Measurements from ENCODE around the gene ATG4D. TPM values are rescaled to one million over a fixed set of nuclear protein-coding genes. Genes with fewer than 3 reads are reported as not detected.

The ATG4D gene
- total and polyA plus RNA-seq, 2 of the 4 experiments (the other 2 are of a cell fraction) = 8.2 to 21.8 TPM

- peak overlapping the region; percentile 51; the same call in 1 of the 2 replicates for H3K23ac ChIP-seq (ENCODE audit: low read depth, low read length)
- H3K14ac ChIP-seq (replicated peaks; ENCODE audit: low read depth, low read length) = peak overlapping the region; percentile 66; the same call in 1 of the 2 replicates
- H2BK15ac ChIP-seq (ENCODE audit: low read depth, low read length) = no peak overlapping the region
- no TSS peak for BruUV-seq (replicated peaks)
- H4K20me1 ChIP-seq (ENCODE audit: insufficient read depth, low read length) = peaks cover 10% of the 10 kb centered on the region
- no peak overlapping the region; the same call in 1 of the 2 replicates for H4K91ac ChIP-seq (ENCODE audit: insufficient read depth, low read depth, low read length)
- DNase-seq (no peak), ATAC-seq (ENCODE audit: low read depth) (peak; percentile 6)
- peak overlapping the region; percentile 97 for H2AK9ac ChIP-seq (replicated peaks; ENCODE audit: low read depth, low read length, poor library complexity)
- H2BK5ac ChIP-seq (ENCODE audit: low read depth, low read length, poor library complexity, severe bottlenecking) = peak overlapping the region; percentile 54
- intact Hi-C loops (cut with micrococcal nuclease) = no loop called here
- peak overlapping the region; percentile 65 for H3K4ac ChIP-seq (ENCODE audit: low read depth, low read length)
- H3K4me1 ChIP-seq (ENCODE audit: control insufficient read depth, insufficient read depth, low read length) = peaks cover 5% of the 10 kb centered on the region; the same call in 1 of the 2 replicates
- no peak overlapping the region for H3K18ac ChIP-seq (ENCODE audit: low read depth, low read length)
- H2BK20ac ChIP-seq (ENCODE audit: low read depth, low read length) = no peak overlapping the region
- H3K9ac ChIP-seq (ENCODE audit: low read depth, low read length) = peak overlapping the region; percentile 79
- in situ Hi-C loops (cut with MboI; ENCODE audit: low sequenced_read_pairs) = no loop called here
- peaks cover 20% of the 10 kb centered on the region for H3K36me3 ChIP-seq (ENCODE audit: control insufficient read depth, insufficient read depth, low read length)
- H2AK5ac ChIP-seq (ENCODE audit: low read depth, low read length) = peak overlapping the region; percentile 83
- no peaks in the 10 kb centered on the region for H3K9me3 ChIP-seq (ENCODE audit: control insufficient read depth, insufficient read depth, low read length)
- H3K27ac ChIP-seq (ENCODE audit: insufficient read depth, low read length) = peak overlapping the region; percentile 73
- peak overlapping the region; percentile 79 to 83; a peak in 3 of 4 replicates for H4K8ac ChIP-seq (ENCODE audit: low read depth in 2 of 2, low read length in 2 of 2)
- ChIA-PET CTCF (no interaction called here), POLR2A (ENCODE audit: unreplicated experiment) (no interaction called here)
- peak overlapping the region; percentile 96 for H2AFZ ChIP-seq (replicated peaks; ENCODE audit: low read length, poor library complexity)
- peak overlapping the region; percentile 36; the same call in 1 of the 2 replicates for H4K5ac ChIP-seq (ENCODE audit: low read depth, low read length)
- peak overlapping the region; percentile 97 for H3K4me3 ChIP-seq (ENCODE audit: insufficient read depth, low read depth, low read length)
- H3K4me2 ChIP-seq (ENCODE audit: low read depth, low read length) = peak overlapping the region; percentile 96
- dilution Hi-C loops (cut with HindIII; ENCODE audit: low sequenced_read_pairs, unreplicated experiment) = no loop called here
- H2BK120ac ChIP-seq (ENCODE audit: low read depth, low read length) = no peak overlapping the region
- no peaks in the 10 kb centered on the region; the same call in 1 of the 2 replicates for H3K27me3 ChIP-seq (ENCODE audit: control insufficient read depth, insufficient read depth, low read length)
- H3K9me1 ChIP-seq (ENCODE audit: insufficient read depth, low read length) = peaks cover 13% of the 10 kb centered on the region; the same call in 1 of the 2 replicates
- peaks cover 20 to 41% of the 10 kb centered on the region in 2 experiments for H3K79me1 ChIP-seq (ENCODE audit: low read depth in 1 of 2, low read length in 2 of 2)
- H3K56ac ChIP-seq (ENCODE audit: extremely low read depth, insufficient read depth, low read length) = peak overlapping the region; percentile 39; the same call in 1 of the 2 replicates
- TF ChIP-seq MAZ (IDR thresholded peaks at IDR 0.05; ENCODE audit: borderline replicate concordance, low read depth, low read length) = no peak
- no peak for TF ChIP-seq NFE2L2 (IDR thresholded peaks at IDR 0.05; ENCODE audit: low read depth, low read length)
- no peak for TF ChIP-seq CTCF (conservative IDR thresholded peaks at IDR 0.05; ENCODE audit: low read depth, low read length)
- no peak for TF ChIP-seq POLR2A (IDR thresholded peaks at IDR 0.05; ENCODE audit: low read depth, low read length)
- 20% methylated on average over 10 of the region's 22 CpGs; no CpG with 5 or more reads in 1 of the 2 experiments for WGBS, 2 experiments (ENCODE audit: extremely low coverage in 2 of 2, insufficient read length in 1 of 2)
These were observed 593 bp downstream of the ATG4D start for GRCh38 chr19:10544242-10544752.
